HEK293 (cell line): ENCODE results near the gene KCNJ9.

Experiments used
- CTCF ChIA-PET: fragments of 350-600 bp; formaldehyde crosslinking; extraction: SDS; loops from one replicate; lab custom pipeline; 2021; ENCODE audit warnings: antibody characterized with exemption; lab: Yijun Ruan, JAX
- POLR2A ChIA-PET: fragments of 300-600 bp; formaldehyde crosslinking; extraction: SDS; loops from one replicate; lab custom pipeline; 2020; ENCODE audit warnings: antibody characterized with exemption, inconsistent platforms; lab: Yijun Ruan, JAX
- H3K27ac ChIP-seq: fragments of 200-500 bp; sonication (Bioruptor generic); 2 replicates; pipeline ENCODE4 v1.5.1; 2014; ENCODE audit warnings: low read depth, low read length, control low read depth, inconsistent platforms; ENCODE audit errors: extremely low read depth
- H3K36me3 ChIP-seq, 2 experiments: fragments of 200-500 bp in 1 of 2; sonication (Bioruptor generic) in 1 of 2; 1 replicate in 1 of 2; 2 replicates in 1 of 2; pipeline ENCODE4 v1.5.1; 2014 to 2017; ENCODE audit warnings: inconsistent platforms in 2 of 2, low read length in 2 of 2; ENCODE audit not compliant: control insufficient read depth in 2 of 2, insufficient read depth in 1 of 2
- H3K4me1 ChIP-seq: fragments of 200-500 bp; sonication (Bioruptor generic); 2 replicates; pipeline ENCODE4 v1.5.1; 2014; ENCODE audit warnings: mild to moderate bottlenecking, low read length, inconsistent platforms; ENCODE audit not compliant: control insufficient read depth, insufficient read depth
- H3K4me3 ChIP-seq: 2 replicates; pipeline ENCODE4 v1.5.1; 2011; ENCODE audit warnings: low read depth, mild to moderate bottlenecking, control low read depth, low read length, moderate library complexity
- H3K9me3 ChIP-seq: fragments of 200-500 bp; sonication (Bioruptor generic); 2 replicates; pipeline ENCODE4 v1.5.1; 2014; ENCODE audit warnings: low read depth, low read length, inconsistent platforms; ENCODE audit not compliant: control insufficient read depth, insufficient read depth
- EGR2 ChIP-seq: fragments of 450-650 bp; formaldehyde crosslinking; IDR thresholded peaks from 2 replicates; pipeline ENCODE4 v1.5.1; 2016; ENCODE audit warnings: low read depth, missing biosample characterization, missing genetic modification characterization
- GLI4 ChIP-seq: fragments of 450-650 bp; formaldehyde crosslinking; IDR thresholded peaks from 2 replicates; pipeline ENCODE4 v1.5.1; 2016; ENCODE audit warnings: missing biosample characterization, missing genetic modification characterization
- HOXC10 ChIP-seq: sonication (generic); formaldehyde crosslinking; IDR thresholded peaks from 2 replicates; pipeline ENCODE4 v1.8.1; 2023; ENCODE audit warnings: mild to moderate bottlenecking, missing genetic modification reagents
- SP3 ChIP-seq: fragments of 450-650 bp; formaldehyde crosslinking; IDR thresholded peaks from 2 replicates; pipeline ENCODE4 v1.5.1; 2016; ENCODE audit warnings: missing biosample characterization, missing genetic modification characterization
- TRIM28 ChIP-seq: IDR thresholded peaks from 2 replicates; pipeline ENCODE4 v1.6.1; 2011; ENCODE audit warnings: low read length, control low read depth, borderline replicate concordance
- ZFHX2 ChIP-seq: fragments of 450-650 bp; formaldehyde crosslinking; conservative IDR thresholded peaks from 2 replicates; pipeline ENCODE4 v1.5.1; 2016; ENCODE audit warnings: missing biosample characterization, missing genetic modification characterization
- ZFP69B ChIP-seq: fragments of 450-650 bp; formaldehyde crosslinking; IDR thresholded peaks from 2 replicates; pipeline ENCODE4 v1.5.1; 2016; ENCODE audit warnings: missing biosample characterization, missing genetic modification characterization
- ZNF121 ChIP-seq: fragments of 450-650 bp; formaldehyde crosslinking; IDR thresholded peaks from 2 replicates; pipeline ENCODE4 v1.5.1; 2016; ENCODE audit warnings: missing biosample characterization, missing genetic modification characterization
- ZNF157 ChIP-seq: fragments of 450-650 bp; formaldehyde crosslinking; IDR thresholded peaks from 2 replicates; pipeline ENCODE4 v1.5.1; 2016; ENCODE audit warnings: missing biosample characterization, missing genetic modification characterization
- ZNF2 ChIP-seq: fragments of 450-650 bp; formaldehyde crosslinking; IDR thresholded peaks from 2 replicates; pipeline ENCODE4 v1.5.1; 2016; ENCODE audit warnings: missing biosample characterization, missing genetic modification characterization
- ZNF221 ChIP-seq: fragments of 450-650 bp; formaldehyde crosslinking; IDR thresholded peaks from 2 replicates; pipeline ENCODE4 v1.5.1; 2017; ENCODE audit warnings: missing biosample characterization, missing genetic modification characterization, borderline replicate concordance
- ZNF248 ChIP-seq: fragments of 450-650 bp; formaldehyde crosslinking; IDR thresholded peaks from 2 replicates; pipeline ENCODE4 v1.5.1; 2017; ENCODE audit warnings: missing biosample characterization, missing genetic modification characterization
- ZNF292 ChIP-seq: fragments of 450-650 bp; formaldehyde crosslinking; IDR thresholded peaks from 2 replicates; pipeline ENCODE4 v1.5.1; 2016; ENCODE audit warnings: low read depth, missing biosample characterization, missing genetic modification characterization, borderline replicate concordance
- ZNF433 ChIP-seq: fragments of 450-650 bp; formaldehyde crosslinking; IDR thresholded peaks from 2 replicates; pipeline ENCODE4 v1.5.1; 2016; ENCODE audit warnings: missing biosample characterization, missing genetic modification characterization, low read depth
- ZNF501 ChIP-seq: fragments of 450-650 bp; formaldehyde crosslinking; IDR thresholded peaks from 2 replicates; pipeline ENCODE4 v1.5.1; 2016; ENCODE audit warnings: missing biosample characterization, missing genetic modification characterization
- ZNF544 ChIP-seq: fragments of 450-650 bp; formaldehyde crosslinking; IDR thresholded peaks from 2 replicates; pipeline ENCODE4 v1.5.0; 2017; ENCODE audit warnings: missing biosample characterization, missing genetic modification characterization
- ZNF561 ChIP-seq: fragments of 450-650 bp; IDR thresholded peaks from 2 replicates; pipeline ENCODE4 v1.5.1; 2018; ENCODE audit warnings: missing biosample characterization, missing genetic modification characterization, borderline replicate concordance
- ZNF596 ChIP-seq: fragments of 450-650 bp; IDR thresholded peaks from 2 replicates; pipeline ENCODE4 v1.5.0; 2018; ENCODE audit warnings: missing biosample characterization, mild to moderate bottlenecking, missing genetic modification characterization, moderate library complexity
- ZNF654 ChIP-seq: fragments of 450-650 bp; formaldehyde crosslinking; IDR thresholded peaks from 2 replicates; pipeline ENCODE4 v1.5.1; 2016; ENCODE audit warnings: low read depth, missing biosample characterization, missing genetic modification characterization
- ZNF692 ChIP-seq: fragments of 450-650 bp; formaldehyde crosslinking; IDR thresholded peaks from 2 replicates; pipeline ENCODE4 v1.5.1; 2016; ENCODE audit warnings: missing biosample characterization, missing genetic modification characterization
- ZNF701 ChIP-seq: fragments of 450-650 bp; formaldehyde crosslinking; IDR thresholded peaks from 2 replicates; pipeline ENCODE4 v1.5.1; 2016; ENCODE audit warnings: missing biosample characterization, missing genetic modification characterization
- ZNF747 ChIP-seq: fragments of 450-650 bp; formaldehyde crosslinking; IDR thresholded peaks from 2 replicates; pipeline ENCODE4 v1.5.1; 2016; ENCODE audit warnings: missing biosample characterization, missing genetic modification characterization
- ZXDB ChIP-seq: fragments of 450-650 bp; formaldehyde crosslinking; IDR thresholded peaks from 2 replicates; pipeline ENCODE4 v1.5.1; 2016; ENCODE audit warnings: missing biosample characterization, missing genetic modification characterization
- TF ChIP-seq, protein P1 (sequence below): fragments of 450-650 bp; formaldehyde crosslinking; IDR thresholded peaks from 2 replicates; pipeline ENCODE4 v1.5.1; 2016; ENCODE audit warnings: missing biosample characterization, missing genetic modification characterization
- TF ChIP-seq, protein P2 (sequence below): IDR thresholded peaks from 2 replicates; pipeline ENCODE4 v1.6.1; 2011; ENCODE audit warnings: mild to moderate bottlenecking, low read depth, low read length, borderline replicate concordance

Gene KCNJ9

GRCh38 chr1:160117709-160118183, 36.4 kb downstream of the KCNJ9 start (continued):
- TF ChIP-seq ZNF692 (tag by site-specific recombination) (no peak), ZNF292 (tag by site-specific recombination) (no peak), ZNF121 (tag by site-specific recombination) (no peak), ZNF701 (tag by site-specific recombination) (no peak), SP3 (tag by site-specific recombination) (no peak), ZNF596 (tag by site-specific recombination) (no peak), ZNF433 (no peak), ZNF654 (no peak)

GRCh38 chr1:160118928-160119327, 37.6 kb downstream of the KCNJ9 start:
- CTCF ChIA-PET, result interaction anchor here (0.5 to 3.6 kb wide), 3 partner anchors 18 to 133 kb away, joined by 3 to 14 read pairs (median 4); no protein-coding TSS in a partner anchor
- TF ChIP-seq ZFHX2 (tag by site-specific recombination), result peak; percentile 45
- TF ChIP-seq GLI4 (tag by site-specific recombination), result no peak
- TF ChIP-seq EGR2 (tag by site-specific recombination), result peak; percentile 57; the same call in 1 of the 2 replicates
- no peaks in the 10 kb centered on the region for H3K9me3 ChIP-seq
- no peak overlapping the region for H3K27ac ChIP-seq
- H3K36me3 ChIP-seq, result no peaks in the 10 kb centered on the region
- POLR2A ChIA-PET, result no interaction called here
- no peaks in the 10 kb centered on the region for H3K4me1 ChIP-seq
- no peak overlapping the region for H3K4me3 ChIP-seq

DNA sequence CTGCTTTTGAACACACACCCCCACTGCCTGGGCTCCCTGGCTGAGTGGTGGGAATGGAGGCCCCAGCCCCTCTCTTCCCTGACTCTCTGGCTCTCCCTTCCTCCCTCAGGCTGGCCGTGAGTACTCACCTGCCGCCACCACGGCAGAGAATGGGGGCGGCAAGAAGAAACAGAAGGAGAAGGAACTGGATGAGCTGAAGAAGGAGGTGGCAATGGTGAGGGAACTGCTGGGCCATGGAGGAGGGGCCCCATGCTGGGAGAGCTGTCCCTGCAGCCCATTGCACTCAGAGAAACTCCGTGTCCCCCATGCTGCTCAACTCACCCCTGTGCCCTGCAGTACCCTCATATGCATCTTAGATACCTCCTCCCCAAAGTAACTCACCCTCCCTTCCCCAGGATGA, 39.5 kb downstream of the KCNJ9 start:
- no peak overlapping the region for H3K4me3 ChIP-seq
- H3K36me3 ChIP-seq, result no peaks in the 10 kb centered on the region
- POLR2A ChIA-PET, result no interaction called here
- no peaks in the 10 kb centered on the region for H3K9me3 ChIP-seq
- TF ChIP-seq ZNF544 (tag by site-specific recombination) (no peak), ZNF2 (tag by site-specific recombination) (no peak), TRIM28 (no peak), ZNF747 (tag by site-specific recombination) (no peak), HOXC10 (CRISPR knock-in tag) (no peak), ZNF221 (tag by site-specific recombination) (no peak), ZXDB (no peak), ZNF561 (tag by site-specific recombination) (no peak), ZNF157 (tag by site-specific recombination) (no peak), ZNF248 (tag by site-specific recombination) (no peak), ZFP69B (no peak), ZNF501 (no peak)
- TF ChIP-seq, protein P1, sequence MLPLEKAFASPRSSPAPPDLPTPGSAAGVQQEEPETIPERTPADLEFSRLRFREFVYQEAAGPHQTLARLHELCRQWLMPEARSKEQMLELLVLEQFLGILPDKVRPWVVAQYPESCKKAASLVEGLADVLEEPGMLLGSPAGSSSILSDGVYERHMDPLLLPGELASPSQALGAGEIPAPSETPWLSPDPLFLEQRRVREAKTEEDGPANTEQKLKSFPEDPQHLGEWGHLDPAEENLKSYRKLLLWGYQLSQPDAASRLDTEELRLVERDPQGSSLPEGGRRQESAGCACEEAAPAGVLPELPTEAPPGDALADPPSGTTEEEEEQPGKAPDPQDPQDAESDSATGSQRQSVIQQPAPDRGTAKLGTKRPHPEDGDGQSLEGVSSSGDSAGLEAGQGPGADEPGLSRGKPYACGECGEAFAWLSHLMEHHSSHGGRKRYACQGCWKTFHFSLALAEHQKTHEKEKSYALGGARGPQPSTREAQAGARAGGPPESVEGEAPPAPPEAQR, result no peak
- TF ChIP-seq, protein P2, sequence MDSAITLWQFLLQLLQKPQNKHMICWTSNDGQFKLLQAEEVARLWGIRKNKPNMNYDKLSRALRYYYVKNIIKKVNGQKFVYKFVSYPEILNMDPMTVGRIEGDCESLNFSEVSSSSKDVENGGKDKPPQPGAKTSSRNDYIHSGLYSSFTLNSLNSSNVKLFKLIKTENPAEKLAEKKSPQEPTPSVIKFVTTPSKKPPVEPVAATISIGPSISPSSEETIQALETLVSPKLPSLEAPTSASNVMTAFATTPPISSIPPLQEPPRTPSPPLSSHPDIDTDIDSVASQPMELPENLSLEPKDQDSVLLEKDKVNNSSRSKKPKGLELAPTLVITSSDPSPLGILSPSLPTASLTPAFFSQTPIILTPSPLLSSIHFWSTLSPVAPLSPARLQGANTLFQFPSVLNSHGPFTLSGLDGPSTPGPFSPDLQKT, result no peak
- no peaks in the 10 kb centered on the region for H3K4me1 ChIP-seq
- CTCF ChIA-PET, result interaction anchor here (0.6 to 0.8 kb wide), 3 partner anchors 20 to 104 kb away, joined by 3 to 5 read pairs (median 4); no protein-coding TSS in a partner anchor
- no peak overlapping the region for H3K27ac ChIP-seq
